Ovary (tissue), 9 donors: ENCODE results near the gene UPF3A. TPM values are rescaled to one million over a fixed set of nuclear protein-coding genes. Genes with fewer than 3 reads are reported as not detected.

Experiments used
- DNase-seq, 5 donors: peaks; one replicate each; pipeline ENCODE4 v3.0.0-alpha.2; 2019 to 2020
- H3K27ac ChIP-seq, 2 donors: fragments of 200-600 bp; one replicate each; pipeline versions ENCODE4 v1.5.1 to v1.8.0; 2019 to 2022
- H3K27me3 ChIP-seq: fragments of 200-600 bp; one replicate; pipeline ENCODE4 v1.8.0; 2022
- H3K36me3 ChIP-seq: fragments of 200-600 bp; sonication (generic); one replicate; pipeline ENCODE4 v1.5.1; 2019
- H3K4me1 ChIP-seq: one replicate; pipeline ENCODE4 v1.8.1; 2013; ENCODE audit warnings: mild to moderate bottlenecking, moderate library complexity; ENCODE audit not compliant: insufficient read depth
- H3K4me3 ChIP-seq: fragments of 200-600 bp; sonication (generic); one replicate; pipeline ENCODE4 v1.5.1; 2017
- H3K9me3 ChIP-seq, 2 donors: fragments of 200-600 bp in 1 of 2; sonication (generic) in 1 of 2; one replicate each; pipeline versions ENCODE4 v1.5.1 to v1.8.1; 2013 to 2019; ENCODE audit warnings: mild to moderate bottlenecking in 1 of 2, moderate library complexity in 1 of 2
- CTCF ChIP-seq, 3 donors: fragments of 450-650 bp in 2 of 3; fragments of 200-600 bp in 1 of 3; IDR thresholded peaks; one replicate each; pipeline versions ENCODE4 v1.5.1 to v1.8.0; 2016 to 2022; ENCODE audit warnings: antibody characterized with exemption in 3 of 3, mild to moderate bottlenecking in 1 of 3
- EP300 ChIP-seq: sonication (generic); formaldehyde crosslinking; IDR thresholded peaks from one replicate; pipeline ENCODE4 v1.6.1; 2017; ENCODE audit warnings: antibody characterized with exemption
- POLR2A ChIP-seq: fragments of 450-650 bp; IDR thresholded peaks from one replicate; pipeline ENCODE4 v1.6.1; 2017; ENCODE audit warnings: antibody characterized with exemption, mild to moderate bottlenecking, moderate library complexity
- WGBS, 3 donors: extraction: QIAGEN DNeasy Blood & Tissue Kit in 1 of 3; methylation state at CpG; one replicate each; pipeline versions ENCODE4 v1.1.5 to v1.1.7; 2013 to 2017; 5-methylcytosine and 5-hydroxymethylcytosine counted together
- intact Hi-C, 4 donors: fragments of 100-400 bp; cut with DNase I; formaldehyde crosslinking; loops; one replicate each; pipeline versions ENCODE4 v1.11.0 to v1.15.1; 2022 to 2023
- polyA plus RNA-seq, 2 donors: library from polyadenylated mRNA; stranded (reverse); fragments of 200-250 nt in 1 of 2; fragments of 350-450 nt in 1 of 2; fragmentation: Illumina TruSeq in 1 of 2; extraction: RNeasy Lipid Tissue Mini Kit (QIAGEN cat#74804) in 1 of 2; gene quantifications; one replicate each; pipeline ENCODE4 v1.2.3, GENCODE V29; 2013 to 2014
- total RNA-seq, 7 donors: library from RNA; depleted of rRNA in 2 of 7; stranded (reverse); fragments of >200 nt in 2 of 7; fragmentation: NEBNext Ultra II Directional in 3 of 7; extraction: Animal tissue kit (Norgen Biotek cat#: 25700) in 3 of 7; gene quantifications; one replicate each; pipeline versions ENCODE4 v1.1.0 to v1.2.4, GENCODE V29; 2016 to 2023
- donor health status: DM: no; HTN: no; CAD: no; lungs with moderate emphysema.
- donor health status: DM: no; HTN: no; CAD: no.
- donor health status: Bipolar disorder and iron deficiency.
- donor health status: DM: yes; HTN: yes; CAD: no.
- donor health status: DM: no; HTN: no; CAD: no.
- donor health status: DM: yes; HTN: yes; CAD: no.

UPF3A gene
- total and polyA plus RNA-seq, 9 donors, result 29.2 to 54.8 (median 40.4) TPM

GRCh38 chr13:114310956-114311355 is 29.6 kb downstream of the UPF3A start:
- TF ChIP-seq CTCF (IDR thresholded peaks at IDR 0.05), result no peak
- no peak for TF ChIP-seq EP300
- no peak for TF ChIP-seq POLR2A
- intact Hi-C loops, result no loop called here
- no peak for DNase-seq
- Histone ChIP-seq H3K36me3 (no peaks in the 10 kb centered on the region), H3K9me3 (no peaks in the 10 kb centered on the region), H3K27ac (no peak overlapping the region), H3K4me3 (no peak overlapping the region), H3K4me1 (peaks cover 6% of the 10 kb centered on the region), H3K27me3 (no peaks in the 10 kb centered on the region)
- 32 to 57% (median 47%) methylated on average over 5 of the region's 5 CpGs for WGBS, 3 donors

GRCh38 chr13:114311387-114311786 is 30.0 kb downstream of the UPF3A start:
- H3K27me3 ChIP-seq, result no peaks in the 10 kb centered on the region
- H3K4me3 ChIP-seq, result no peak overlapping the region
- TF ChIP-seq CTCF (IDR thresholded peaks at IDR 0.05), result no peak
- no peak for TF ChIP-seq POLR2A
- TF ChIP-seq EP300, result no peak
- peaks cover 7% of the 10 kb centered on the region for H3K4me1 ChIP-seq
- H3K9me3 ChIP-seq, result no peaks in the 10 kb centered on the region
- H3K36me3 ChIP-seq, result no peaks in the 10 kb centered on the region
- no peak overlapping the region for H3K27ac ChIP-seq
- intact Hi-C loops, result no loop called here
- DNase-seq, result no peak

GRCh38 chr13:114311908-114312307 is 30.5 kb downstream of the UPF3A start:
- intact Hi-C loops, result no loop called here
- H3K36me3 ChIP-seq, result no peaks in the 10 kb centered on the region
- 40 to 53% (median 44%) methylated on average over 2 of the region's 2 CpGs for WGBS, 3 donors
- no peak for DNase-seq
- no peak for TF ChIP-seq POLR2A
- no peak for TF ChIP-seq CTCF (IDR thresholded peaks at IDR 0.05)
- no peak for TF ChIP-seq EP300
- H3K4me1 ChIP-seq, result peaks cover 7% of the 10 kb centered on the region
- no peak overlapping the region for H3K27ac ChIP-seq
- no peaks in the 10 kb centered on the region for H3K27me3 ChIP-seq
- H3K9me3 ChIP-seq, result no peaks in the 10 kb centered on the region
- H3K4me3 ChIP-seq, result no peak overlapping the region

GRCh38 chr13:114313061-114313860 is 31.9 kb downstream of the UPF3A start:
- H3K27ac ChIP-seq, result peak overlapping the region in 1 of 2 donors; percentile 89
- intact Hi-C loops, result no loop called here
- peak in 3 of 5 donors; percentile 27 to 42 (median 36) for DNase-seq
- 73 to 80% (median 79%) methylated on average over 17 of the region's 17 CpGs for WGBS, 3 donors
- no peaks in the 10 kb centered on the region for H3K27me3 ChIP-seq
- H3K9me3 ChIP-seq, result no peaks in the 10 kb centered on the region
- no peak for TF ChIP-seq EP300
- no peak for TF ChIP-seq POLR2A
- no peak for TF ChIP-seq CTCF (IDR thresholded peaks at IDR 0.05)
- no peaks in the 10 kb centered on the region for H3K36me3 ChIP-seq
- peaks cover 10% of the 10 kb centered on the region for H3K4me1 ChIP-seq
- H3K4me3 ChIP-seq, result peak overlapping the region; percentile 91
